Midbrain (tissue), 1 donor: Measurements from ENCODE around the gene LOXL1.
A peak's percentile ranks its signal among the peaks of the same experiment; 100 is the strongest.

Experiments used
- DNase-seq: peaks from one replicate; lab custom pipeline; 2025; lab: John Stamatoyannopoulos, UW

Gene LOXL1

DNA sequence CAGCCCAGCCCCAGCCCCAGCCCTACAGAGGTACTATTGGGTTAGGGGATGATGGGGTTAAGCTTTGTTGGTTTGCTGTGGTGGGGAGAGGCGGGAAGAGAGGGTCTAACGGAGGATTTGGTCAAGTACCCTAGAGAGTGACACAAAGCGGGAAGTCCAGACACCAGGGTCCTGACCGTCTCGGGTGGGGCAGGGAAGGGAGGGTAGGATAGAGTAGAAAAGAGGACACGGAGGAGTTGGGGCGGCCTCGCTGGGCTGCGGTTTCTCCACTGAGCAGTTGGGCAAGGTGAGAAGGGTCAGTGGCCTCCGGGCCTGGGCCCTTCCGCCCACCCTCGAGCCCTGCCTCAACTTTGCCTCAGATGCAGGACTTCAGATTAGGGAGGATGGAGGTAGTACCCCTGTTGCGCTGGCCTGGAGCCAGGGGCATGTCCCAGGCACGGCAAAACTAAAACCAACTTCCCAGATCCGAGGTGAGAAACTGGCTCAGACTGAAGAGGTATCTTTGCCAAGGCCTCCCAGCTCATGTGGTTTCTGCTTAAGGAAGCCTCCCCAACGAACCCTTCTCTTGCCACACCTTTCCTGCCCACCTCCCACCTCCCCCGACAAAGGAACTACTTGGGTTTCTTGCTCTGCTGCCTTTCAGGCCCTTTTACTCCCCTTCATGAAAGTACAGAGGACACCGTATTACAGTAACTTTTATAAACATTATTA is 68.8 kb downstream of the LOXL1 start:
- no peak for DNase-seq

DNA sequence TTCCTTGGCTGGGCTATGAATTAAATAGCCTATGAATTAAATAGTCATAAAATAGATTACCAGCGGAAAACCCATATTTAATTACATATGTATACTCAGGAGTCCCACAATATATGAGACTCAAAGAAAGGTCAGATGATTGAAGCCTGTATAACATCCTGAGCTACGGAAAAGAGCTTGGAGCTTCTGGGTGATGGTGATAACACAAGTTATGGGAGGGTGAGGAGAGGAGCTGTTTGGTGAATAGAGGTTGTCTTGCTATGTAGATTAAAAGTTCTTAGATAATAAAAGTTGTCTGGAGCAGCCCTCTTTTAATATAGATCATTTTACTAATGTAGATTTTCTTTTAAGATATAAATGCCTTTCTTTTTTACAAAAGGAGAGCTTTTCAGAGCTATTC is 70.0 kb downstream of the LOXL1 start:
- no peak for DNase-seq

DNA sequence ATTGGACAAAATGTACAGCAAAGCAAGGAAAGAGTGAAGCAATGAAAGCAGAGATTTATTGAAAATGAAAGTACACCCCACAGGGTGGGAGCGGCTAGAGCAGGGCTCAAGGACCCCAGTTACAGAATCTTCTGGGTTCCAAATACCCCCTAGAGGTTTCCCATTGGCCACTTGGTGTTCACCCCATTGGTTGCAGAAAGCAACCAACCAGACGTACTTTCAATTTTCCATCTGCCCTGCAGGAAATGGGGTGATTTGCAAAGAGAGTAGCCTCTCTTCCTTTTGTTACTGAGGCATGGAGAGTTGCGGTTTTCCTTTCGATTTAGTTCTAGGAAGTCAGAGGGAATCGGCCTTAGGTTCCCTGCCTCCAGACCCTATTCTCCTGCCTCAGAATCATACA is 70.7 kb downstream of the LOXL1 start:
- peak; percentile 26 for DNase-seq

DNA sequence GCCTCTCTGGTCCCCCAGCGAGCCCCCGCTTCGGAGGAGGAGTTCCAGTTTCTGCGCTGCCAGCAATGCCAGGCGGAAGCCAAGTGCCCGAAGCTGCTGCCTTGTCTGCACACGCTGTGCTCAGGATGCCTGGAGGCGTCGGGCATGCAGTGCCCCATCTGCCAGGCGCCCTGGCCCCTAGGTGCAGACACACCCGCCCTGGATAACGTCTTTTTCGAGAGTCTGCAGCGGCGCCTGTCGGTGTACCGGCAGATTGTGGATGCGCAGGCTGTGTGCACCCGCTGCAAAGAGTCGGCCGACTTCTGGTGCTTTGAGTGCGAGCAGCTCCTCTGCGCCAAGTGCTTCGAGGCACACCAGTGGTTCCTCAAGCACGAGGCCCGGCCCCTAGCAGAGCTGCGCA is 71.7 kb downstream of the LOXL1 start:
- no peak for DNase-seq
